LNCaP clone FGC (cell line): Measurements from ENCODE around the gene RNF26.

Source experiments
- DNase-seq: peaks from one replicate; pipeline ENCODE4 v3.0.0-alpha.2; 2011; ENCODE audit warnings: low read depth
- H3K4me3 ChIP-seq: 2 replicates; pipeline ENCODE4 v1.5.1; 2011; ENCODE audit warnings: mild to moderate bottlenecking, low read depth, low read length, control low read depth
- TF ChIP-seq, protein P1 (sequence below): IDR thresholded peaks from 2 replicates; pipeline ENCODE4 v1.5.1; 2012; ENCODE audit warnings: mild to moderate bottlenecking; ENCODE audit not compliant: control insufficient read depth, insufficient read depth; ENCODE audit errors: extremely low read depth

Gene RNF26

DNA sequence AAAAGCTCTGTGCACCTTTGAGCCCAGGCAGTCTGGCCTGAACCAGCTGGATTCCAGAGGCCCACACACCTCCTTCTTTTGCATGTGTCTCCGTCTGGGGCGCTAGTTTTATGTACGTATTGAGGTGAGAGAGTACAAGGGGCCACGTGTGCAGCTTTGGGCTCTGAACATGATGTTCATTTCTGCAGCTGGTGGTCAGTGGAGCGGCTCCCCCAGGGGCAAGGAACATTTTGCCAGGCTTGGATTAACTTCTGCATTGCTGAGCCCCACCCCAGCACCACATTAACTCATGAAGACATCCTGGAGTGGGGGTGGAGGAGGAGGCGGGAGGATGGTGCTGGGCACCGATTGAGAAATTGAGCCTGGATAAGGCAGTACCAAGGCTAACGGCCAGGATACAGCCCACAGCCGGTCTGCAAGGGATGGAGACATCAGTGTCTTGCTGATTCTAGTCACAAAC is 33.4 kb downstream of the RNF26 start:
- H3K4me3 ChIP-seq, result no peak overlapping the region
- TF ChIP-seq, protein P1, sequence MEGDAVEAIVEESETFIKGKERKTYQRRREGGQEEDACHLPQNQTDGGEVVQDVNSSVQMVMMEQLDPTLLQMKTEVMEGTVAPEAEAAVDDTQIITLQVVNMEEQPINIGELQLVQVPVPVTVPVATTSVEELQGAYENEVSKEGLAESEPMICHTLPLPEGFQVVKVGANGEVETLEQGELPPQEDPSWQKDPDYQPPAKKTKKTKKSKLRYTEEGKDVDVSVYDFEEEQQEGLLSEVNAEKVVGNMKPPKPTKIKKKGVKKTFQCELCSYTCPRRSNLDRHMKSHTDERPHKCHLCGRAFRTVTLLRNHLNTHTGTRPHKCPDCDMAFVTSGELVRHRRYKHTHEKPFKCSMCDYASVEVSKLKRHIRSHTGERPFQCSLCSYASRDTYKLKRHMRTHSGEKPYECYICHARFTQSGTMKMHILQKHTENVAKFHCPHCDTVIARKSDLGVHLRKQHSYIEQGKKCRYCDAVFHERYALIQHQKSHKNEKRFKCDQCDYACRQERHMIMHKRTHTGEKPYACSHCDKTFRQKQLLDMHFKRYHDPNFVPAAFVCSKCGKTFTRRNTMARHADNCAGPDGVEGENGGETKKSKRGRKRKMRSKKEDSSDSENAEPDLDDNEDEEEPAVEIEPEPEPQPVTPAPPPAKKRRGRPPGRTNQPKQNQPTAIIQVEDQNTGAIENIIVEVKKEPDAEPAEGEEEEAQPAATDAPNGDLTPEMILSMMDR, result no peak
- no peak for DNase-seq

GRCh38 chr11:119368121-119369034 is 34.1 kb downstream of the RNF26 start:
- TF ChIP-seq, protein P1, result no peak
- no peak for DNase-seq
- no peak overlapping the region for H3K4me3 ChIP-seq

GRCh38 chr11:119369132-119369925 is 35.0 kb downstream of the RNF26 start:
- H3K4me3 ChIP-seq, result no peak overlapping the region
- TF ChIP-seq, protein P1, result no peak
- no peak for DNase-seq

DNA sequence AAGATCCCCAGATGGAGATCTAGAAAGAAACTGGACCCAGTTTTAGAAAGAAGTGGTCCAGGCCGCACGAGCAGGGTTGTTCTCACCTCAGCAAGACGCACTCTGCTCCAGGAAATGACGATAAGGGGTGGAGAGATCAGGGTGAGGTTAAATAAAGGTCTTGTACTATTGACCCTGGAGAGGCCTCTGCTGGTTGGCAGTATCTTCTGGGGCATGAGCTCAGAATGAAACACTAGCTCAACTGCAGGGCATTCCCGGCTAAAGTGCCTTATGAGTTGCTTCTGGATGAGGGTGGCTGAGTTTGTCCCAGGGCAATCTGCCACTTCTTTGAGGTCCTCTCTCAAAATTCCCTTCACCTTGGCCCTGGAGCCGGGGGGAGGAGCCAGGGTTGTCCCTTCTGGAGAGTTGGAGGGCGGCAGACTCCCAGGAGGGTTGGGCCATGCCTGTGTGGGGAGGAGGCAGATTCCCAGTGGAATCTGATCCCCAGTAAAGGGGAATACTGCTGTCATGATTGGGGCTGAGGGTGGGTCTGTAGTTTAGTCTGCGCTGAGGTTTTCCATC is 36.2 kb downstream of the RNF26 start:
- TF ChIP-seq, protein P1, result no peak
- no peak overlapping the region for H3K4me3 ChIP-seq
- DNase-seq, result no peak

- H3K4me3 ChIP-seq, result no peak overlapping the region
- DNase-seq, result no peak
- TF ChIP-seq, protein P1, result no peak
These were observed 36.8 kb downstream of the RNF26 start for GRCh38 chr11:119371067-119371601.

- no peak overlapping the region for H3K4me3 ChIP-seq
- no peak for DNase-seq
- TF ChIP-seq, protein P1, result peak; percentile 25
These were observed 37.5 kb downstream of the RNF26 start for GRCh38 chr11:119371778-119372182.
